Peyer's patch (tissue), 4 donors: ENCODE results near the gene CCDC188.

ENCODE experiments used
- POLR2A ChIP-seq, 2 donors: fragments of 450-650 bp; IDR thresholded peaks; one replicate each; pipeline ENCODE4 v1.5.1; 2017; ENCODE audit warnings: antibody characterized with exemption in 2 of 2, mild to moderate bottlenecking in 2 of 2, moderate library complexity in 2 of 2
- TF ChIP-seq, protein P1 (sequence below), 6 experiments: fragments of 450-650 bp in 4 of 6; fragments of 200-600 bp in 2 of 6; sonication (generic) in 1 of 6; IDR thresholded peaks; one replicate each; pipeline ENCODE4 v1.5.1; 2017 to 2019; ENCODE audit warnings: antibody characterized with exemption in 6 of 6, mild to moderate bottlenecking in 3 of 6, moderate library complexity in 1 of 6

DNA sequence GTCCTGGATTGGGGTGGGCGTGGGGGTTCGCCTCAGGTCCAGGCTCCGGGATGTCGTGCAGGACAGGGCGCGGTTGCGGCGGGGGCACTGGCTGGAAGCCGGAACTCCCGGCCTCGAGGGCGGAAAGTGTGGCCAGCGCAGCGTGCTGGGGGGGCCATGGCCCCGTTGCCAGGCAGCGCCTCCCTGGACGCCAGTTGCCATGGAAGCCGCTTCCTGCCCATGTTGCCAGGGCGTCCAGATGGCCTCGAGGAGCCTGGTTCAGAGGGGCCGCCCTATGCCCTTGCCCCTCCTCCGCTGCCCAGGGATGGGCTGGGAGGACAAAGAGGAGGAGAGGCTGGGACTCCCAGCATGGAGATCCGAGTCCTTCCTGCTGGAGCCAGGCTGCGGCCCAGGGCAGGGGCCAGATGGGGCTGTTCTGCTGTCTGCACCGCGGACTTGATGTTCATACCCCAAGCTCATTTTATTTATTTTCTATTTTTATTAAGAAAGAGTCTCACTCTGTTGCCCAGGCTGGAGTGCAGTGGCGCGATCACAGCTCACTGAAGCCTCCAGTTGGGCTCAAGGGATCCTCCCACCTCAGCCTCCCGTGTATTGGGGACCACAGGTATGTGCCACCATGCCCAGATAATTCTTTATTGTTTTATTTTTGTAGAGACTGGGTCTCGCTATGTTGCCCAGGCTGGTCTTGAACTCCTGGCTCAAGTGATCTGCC lies 4.6 kb upstream of the CCDC188 start:
- TF ChIP-seq, protein P1, sequence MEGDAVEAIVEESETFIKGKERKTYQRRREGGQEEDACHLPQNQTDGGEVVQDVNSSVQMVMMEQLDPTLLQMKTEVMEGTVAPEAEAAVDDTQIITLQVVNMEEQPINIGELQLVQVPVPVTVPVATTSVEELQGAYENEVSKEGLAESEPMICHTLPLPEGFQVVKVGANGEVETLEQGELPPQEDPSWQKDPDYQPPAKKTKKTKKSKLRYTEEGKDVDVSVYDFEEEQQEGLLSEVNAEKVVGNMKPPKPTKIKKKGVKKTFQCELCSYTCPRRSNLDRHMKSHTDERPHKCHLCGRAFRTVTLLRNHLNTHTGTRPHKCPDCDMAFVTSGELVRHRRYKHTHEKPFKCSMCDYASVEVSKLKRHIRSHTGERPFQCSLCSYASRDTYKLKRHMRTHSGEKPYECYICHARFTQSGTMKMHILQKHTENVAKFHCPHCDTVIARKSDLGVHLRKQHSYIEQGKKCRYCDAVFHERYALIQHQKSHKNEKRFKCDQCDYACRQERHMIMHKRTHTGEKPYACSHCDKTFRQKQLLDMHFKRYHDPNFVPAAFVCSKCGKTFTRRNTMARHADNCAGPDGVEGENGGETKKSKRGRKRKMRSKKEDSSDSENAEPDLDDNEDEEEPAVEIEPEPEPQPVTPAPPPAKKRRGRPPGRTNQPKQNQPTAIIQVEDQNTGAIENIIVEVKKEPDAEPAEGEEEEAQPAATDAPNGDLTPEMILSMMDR (IDR thresholded peaks at IDR 0.05): no peak
- TF ChIP-seq POLR2A (IDR thresholded peaks at IDR 0.05): no peak
